Neural cell (in vitro differentiated cells): ENCODE data around the gene SPDYE2B.
"Not testable (repeated sequence)": the region's sequence is repeated elsewhere in the genome, so short reads cannot be mapped to it uniquely, and the experiment has no call there.

Experiments used
- POLR2AphosphoS5 ChIP-seq: IDR thresholded peaks from 2 replicates; pipeline ENCODE4 v1.6.1; 2012
- RAD21 ChIP-seq: fragments of 450-650 bp; conservative IDR thresholded peaks from 2 replicates; pipeline ENCODE4 v1.6.1; 2014; ENCODE audit warnings: antibody characterized with exemption, mild to moderate bottlenecking, moderate library complexity
- TF ChIP-seq, protein P1 (sequence below): fragments of 450-650 bp; IDR thresholded peaks from 2 replicates; pipeline ENCODE4 v1.5.1; 2014; ENCODE audit warnings: antibody characterized with exemption, mild to moderate bottlenecking, moderate library complexity; ENCODE audit not compliant: poor library complexity, severe bottlenecking

DNA sequence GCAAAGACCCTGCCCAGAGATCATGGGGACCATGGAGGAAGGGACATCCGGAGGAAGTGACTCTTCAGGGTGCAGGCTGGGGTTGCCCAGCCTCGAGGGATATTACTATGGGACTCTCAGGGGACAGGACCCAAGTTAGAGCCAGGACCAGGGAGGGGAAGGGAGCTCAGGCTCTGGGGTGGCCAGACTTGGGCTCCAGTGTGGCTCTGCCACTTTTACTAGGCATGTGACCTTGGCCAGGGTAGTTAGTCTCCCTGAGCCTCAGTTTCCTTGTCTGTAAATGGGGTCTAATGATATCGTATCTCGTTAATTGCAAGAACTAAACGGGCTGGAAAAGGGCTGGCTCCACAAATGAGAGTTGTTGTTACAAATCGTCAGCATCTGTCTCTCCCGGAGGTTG, 39.7 kb upstream of the SPDYE2B start:
- TF ChIP-seq, protein P1, sequence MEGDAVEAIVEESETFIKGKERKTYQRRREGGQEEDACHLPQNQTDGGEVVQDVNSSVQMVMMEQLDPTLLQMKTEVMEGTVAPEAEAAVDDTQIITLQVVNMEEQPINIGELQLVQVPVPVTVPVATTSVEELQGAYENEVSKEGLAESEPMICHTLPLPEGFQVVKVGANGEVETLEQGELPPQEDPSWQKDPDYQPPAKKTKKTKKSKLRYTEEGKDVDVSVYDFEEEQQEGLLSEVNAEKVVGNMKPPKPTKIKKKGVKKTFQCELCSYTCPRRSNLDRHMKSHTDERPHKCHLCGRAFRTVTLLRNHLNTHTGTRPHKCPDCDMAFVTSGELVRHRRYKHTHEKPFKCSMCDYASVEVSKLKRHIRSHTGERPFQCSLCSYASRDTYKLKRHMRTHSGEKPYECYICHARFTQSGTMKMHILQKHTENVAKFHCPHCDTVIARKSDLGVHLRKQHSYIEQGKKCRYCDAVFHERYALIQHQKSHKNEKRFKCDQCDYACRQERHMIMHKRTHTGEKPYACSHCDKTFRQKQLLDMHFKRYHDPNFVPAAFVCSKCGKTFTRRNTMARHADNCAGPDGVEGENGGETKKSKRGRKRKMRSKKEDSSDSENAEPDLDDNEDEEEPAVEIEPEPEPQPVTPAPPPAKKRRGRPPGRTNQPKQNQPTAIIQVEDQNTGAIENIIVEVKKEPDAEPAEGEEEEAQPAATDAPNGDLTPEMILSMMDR, result not testable (repeated sequence)
- not testable (repeated sequence) for TF ChIP-seq POLR2AphosphoS5, RAD21
